Thyroid gland (tissue), 4 donors: ENCODE measurements around the gene DCUN1D2.

Experiments used
- CTCF ChIP-seq, 6 experiments: fragments of 200-600 bp in 3 of 6; fragments of 450-650 bp in 3 of 6; sonication (generic) in 3 of 6; IDR thresholded peaks; one replicate each; pipeline ENCODE4 v1.5.1; 2016 to 2019; ENCODE audit warnings: antibody characterized with exemption in 6 of 6, mild to moderate bottlenecking in 2 of 6, inconsistent platforms in 1 of 6, moderate library complexity in 1 of 6
- POLR2A ChIP-seq, 2 donors: fragments of 450-650 bp; IDR thresholded peaks; one replicate each; pipeline ENCODE4 v1.6.1; 2017; ENCODE audit warnings: antibody characterized with exemption in 2 of 2, mild to moderate bottlenecking in 2 of 2, moderate library complexity in 1 of 2

GRCh38 chr13:113452466-113452865 lies 38.0 kb downstream of the DCUN1D2 start:
- TF ChIP-seq POLR2A (IDR thresholded peaks at IDR 0.05) (no peak), CTCF (IDR thresholded peaks at IDR 0.05) (no peak)
